Measurements from ENCODE around the gene MTRF1. TPM values are rescaled to one million over a fixed set of nuclear protein-coding genes. Genes with fewer than 3 reads are reported as not detected.
"Not testable (repeated sequence)": the region's sequence is repeated elsewhere in the genome, so short reads cannot be mapped to it uniquely, and the experiment has no call there.

Gene MTRF1
- total RNA-seq, 2 donors from 2014 or later, result 25.8 to 39.1 TPM

DNA sequence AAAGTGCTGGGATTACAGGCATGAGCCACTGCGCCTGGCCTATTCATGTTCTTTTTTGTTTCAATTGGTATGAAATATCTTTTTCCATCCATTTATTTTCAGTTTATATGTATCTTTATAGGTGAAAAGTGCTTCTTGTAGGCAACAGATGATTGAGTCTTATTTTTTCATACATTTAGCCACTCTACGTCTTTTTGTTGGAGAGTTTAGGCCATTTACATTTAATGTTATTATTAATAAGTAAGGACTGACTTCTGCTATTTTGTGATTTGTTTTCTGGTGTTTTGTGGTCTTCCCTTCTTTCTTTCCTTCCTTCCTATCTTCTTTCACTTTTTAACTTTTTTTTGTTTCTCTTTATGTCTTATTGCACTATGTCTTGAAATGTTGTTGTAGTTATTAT lies 52.3 kb downstream of the MTRF1 start:
- H3K27ac Mint-ChIP-seq, result no peak overlapping the region
- ATAC-seq (no peak), DNase-seq (ENCODE audit: low spot score in 2 of 2) (no peak)
- H3K9me3 Mint-ChIP-seq, result peaks cover 7 to 18% of the 10 kb centered on the region in 2 donors
- peaks cover 10 to 27% of the 10 kb centered on the region in 2 donors for H3K36me3 Mint-ChIP-seq

DNA sequence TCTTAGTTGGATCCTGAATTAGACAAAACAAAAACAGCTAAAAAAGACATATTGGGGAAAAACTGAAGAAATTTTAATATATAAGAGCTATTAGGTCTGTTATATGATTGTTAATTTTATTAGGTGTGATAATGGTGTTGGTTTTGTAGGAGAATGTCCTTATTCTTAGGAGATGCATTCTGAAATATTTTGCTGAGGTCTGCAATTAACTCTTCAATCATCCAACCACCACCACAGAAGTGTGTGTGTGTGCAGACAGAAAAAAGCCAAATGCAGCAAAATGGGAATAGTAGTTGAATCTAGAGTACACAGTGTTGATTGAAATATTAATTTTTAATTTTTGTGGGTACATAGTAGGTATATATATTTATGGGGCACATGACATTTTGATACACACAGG lies 56.9 kb downstream of the MTRF1 start:
- H3K9me3 Mint-ChIP-seq, result peaks cover 4 to 11% of the 10 kb centered on the region in 2 donors
- ATAC-seq, result no peak
- peaks cover 0 to 12% of the 10 kb centered on the region in 2 donors for H3K36me3 Mint-ChIP-seq
- H3K27ac Mint-ChIP-seq, result no peak overlapping the region
- DNase-seq (ENCODE audit: low spot score in 2 of 2), result no peak

DNA sequence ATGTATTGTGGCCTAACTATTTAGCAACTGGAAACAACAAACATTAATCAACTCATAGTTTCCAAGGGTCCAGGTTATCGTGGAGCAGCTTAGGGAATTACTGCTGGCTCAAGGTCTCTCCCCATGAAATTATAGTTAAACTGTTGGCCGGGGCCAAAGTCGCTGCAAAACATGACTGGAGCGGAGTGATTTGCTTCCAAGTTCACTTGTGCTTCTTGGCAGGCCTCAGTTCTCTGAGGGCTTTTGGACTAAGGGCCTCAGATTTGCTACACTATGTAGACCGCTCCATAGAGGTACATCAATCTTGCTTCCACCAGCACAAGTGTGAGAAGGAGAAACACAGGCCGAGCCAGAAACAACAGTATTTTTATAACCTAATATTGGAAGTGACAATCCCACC lies 59.6 kb downstream of the MTRF1 start:
- DNase-seq (ENCODE audit: low spot score in 2 of 2) (no peak), ATAC-seq (no peak)
- no peak overlapping the region for H3K27ac Mint-ChIP-seq
- no peaks in the 10 kb centered on the region for H3K9me3 Mint-ChIP-seq
- no peaks in the 10 kb centered on the region for H3K36me3 Mint-ChIP-seq

DNA sequence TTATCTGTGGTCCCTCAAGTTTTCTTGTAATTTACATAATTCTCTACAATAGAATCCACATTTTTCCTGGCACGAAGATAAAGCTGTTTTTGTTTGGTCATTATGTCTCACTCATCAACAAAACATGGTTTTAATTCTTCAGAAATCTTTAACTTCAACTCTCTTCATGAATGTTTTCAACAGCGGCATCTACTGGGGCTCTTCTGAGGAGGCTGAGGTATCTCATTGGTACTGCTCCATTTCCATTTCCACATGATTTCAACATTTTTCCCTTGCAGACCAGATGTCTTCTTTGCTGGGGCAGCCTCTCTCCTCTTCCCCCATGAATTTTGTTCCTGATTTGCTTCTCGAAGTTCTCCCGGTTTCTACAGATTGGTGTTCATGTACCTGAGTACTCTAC lies 63.2 kb downstream of the MTRF1 start:
- H3K27ac Mint-ChIP-seq, result no peak overlapping the region
- H3K36me3 Mint-ChIP-seq, result no peaks in the 10 kb centered on the region
- H3K9me3 Mint-ChIP-seq, result no peaks in the 10 kb centered on the region
- ATAC-seq (no peak), DNase-seq (ENCODE audit: low spot score in 2 of 2) (no peak)

DNA sequence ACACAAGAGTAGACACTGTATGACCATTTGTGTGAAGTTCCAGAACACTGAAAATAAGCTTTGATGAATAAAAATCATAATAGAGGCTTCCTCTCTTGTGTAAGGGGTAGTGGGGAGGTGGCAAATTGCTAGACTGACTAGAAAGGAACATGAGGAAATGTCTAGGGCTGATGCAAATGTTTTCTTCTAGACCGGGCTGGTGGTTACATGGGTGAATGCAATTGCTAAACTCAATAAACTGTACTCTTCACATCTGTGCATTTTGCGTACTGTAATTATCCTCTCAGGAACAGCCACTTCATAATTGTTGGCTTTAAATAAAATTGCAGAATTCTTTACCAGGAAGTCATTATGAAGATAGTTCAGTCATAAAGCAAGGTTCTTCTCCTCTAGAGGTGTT lies 63.9 kb downstream of the MTRF1 start:
- Mint-ChIP-seq H3K9me3 (no peaks in the 10 kb centered on the region), H3K36me3 (no peaks in the 10 kb centered on the region), H3K27ac (no peak overlapping the region)
- DNase-seq (ENCODE audit: low spot score in 2 of 2), result no peak
- no peak for ATAC-seq

DNA sequence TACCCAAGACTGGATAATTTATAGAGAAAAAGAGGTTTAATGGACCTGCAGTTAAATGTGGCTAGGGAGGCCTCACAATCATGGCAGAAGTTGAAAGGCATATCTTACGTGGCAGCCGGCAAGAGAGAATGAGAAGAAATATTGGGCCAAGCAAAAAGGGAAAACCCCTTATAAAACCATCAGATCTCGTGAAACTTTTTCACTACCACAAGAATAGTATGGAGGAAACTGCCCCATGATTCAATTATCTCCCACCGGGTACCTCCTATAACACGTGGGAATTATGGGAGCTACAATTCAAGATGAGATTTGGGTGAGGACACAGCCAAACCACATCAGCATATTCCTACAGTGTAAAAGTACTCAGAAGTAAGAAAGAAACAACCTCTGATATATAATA lies 64.3 kb downstream of the MTRF1 start:
- ATAC-seq, result no peak
- Mint-ChIP-seq H3K27ac (no peak overlapping the region), H3K36me3 (peaks cover 3% of the 10 kb centered on the region in 2 donors), H3K9me3 (no peaks in the 10 kb centered on the region)
- DNase-seq (ENCODE audit: low spot score in 2 of 2), result no peak

DNA sequence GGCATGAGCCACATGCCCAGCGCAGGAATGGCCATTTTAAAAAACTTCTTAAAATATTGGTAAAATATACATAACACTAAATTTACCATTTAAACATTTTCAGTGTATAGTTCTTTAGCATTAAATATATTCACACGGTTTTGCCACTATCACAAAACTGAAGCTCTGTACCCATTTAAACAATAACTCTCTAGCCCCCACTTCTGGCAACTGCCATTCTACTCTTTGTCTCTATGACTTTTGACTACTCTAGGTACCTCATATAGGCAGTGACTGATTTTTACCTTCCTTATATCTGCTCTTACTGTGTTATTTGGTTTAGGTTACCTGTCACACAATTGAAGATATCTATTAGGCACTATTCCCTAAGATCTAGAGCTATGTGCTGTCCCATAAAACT lies 66.8 kb downstream of the MTRF1 start:
- Mint-ChIP-seq H3K9me3 (peaks cover 0 to 7% of the 10 kb centered on the region in 2 donors), H3K36me3 (peaks cover 7 to 22% of the 10 kb centered on the region in 2 donors), H3K27ac (no peak overlapping the region)
- DNase-seq (ENCODE audit: low spot score in 2 of 2), result no peak
- no peak for ATAC-seq

DNA sequence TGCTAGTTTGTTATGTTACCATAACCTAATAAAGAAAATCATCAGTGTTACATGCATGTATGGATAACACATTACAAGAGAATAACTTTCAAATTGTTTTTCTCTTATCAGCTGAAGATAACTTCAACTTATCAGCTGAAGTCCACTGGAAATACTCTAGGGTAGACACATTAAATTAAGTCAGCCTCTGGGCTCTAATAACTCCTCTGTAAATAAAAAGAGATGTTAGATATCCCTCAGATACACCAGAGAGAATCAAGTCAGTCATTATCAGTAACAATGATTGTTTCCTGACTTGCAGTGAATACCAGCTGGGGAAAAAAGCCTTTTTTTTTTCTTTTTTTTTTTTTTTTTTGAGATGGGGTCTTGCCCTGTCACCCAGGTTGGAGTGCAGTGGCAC lies 67.4 kb downstream of the MTRF1 start:
- no peak for DNase-seq (ENCODE audit: low spot score in 2 of 2)
- no peak for ATAC-seq
- H3K9me3 Mint-ChIP-seq, result peaks cover 0 to 7% of the 10 kb centered on the region in 2 donors
- peaks cover 7 to 23% of the 10 kb centered on the region in 2 donors for H3K36me3 Mint-ChIP-seq
- no peak overlapping the region for H3K27ac Mint-ChIP-seq

DNA sequence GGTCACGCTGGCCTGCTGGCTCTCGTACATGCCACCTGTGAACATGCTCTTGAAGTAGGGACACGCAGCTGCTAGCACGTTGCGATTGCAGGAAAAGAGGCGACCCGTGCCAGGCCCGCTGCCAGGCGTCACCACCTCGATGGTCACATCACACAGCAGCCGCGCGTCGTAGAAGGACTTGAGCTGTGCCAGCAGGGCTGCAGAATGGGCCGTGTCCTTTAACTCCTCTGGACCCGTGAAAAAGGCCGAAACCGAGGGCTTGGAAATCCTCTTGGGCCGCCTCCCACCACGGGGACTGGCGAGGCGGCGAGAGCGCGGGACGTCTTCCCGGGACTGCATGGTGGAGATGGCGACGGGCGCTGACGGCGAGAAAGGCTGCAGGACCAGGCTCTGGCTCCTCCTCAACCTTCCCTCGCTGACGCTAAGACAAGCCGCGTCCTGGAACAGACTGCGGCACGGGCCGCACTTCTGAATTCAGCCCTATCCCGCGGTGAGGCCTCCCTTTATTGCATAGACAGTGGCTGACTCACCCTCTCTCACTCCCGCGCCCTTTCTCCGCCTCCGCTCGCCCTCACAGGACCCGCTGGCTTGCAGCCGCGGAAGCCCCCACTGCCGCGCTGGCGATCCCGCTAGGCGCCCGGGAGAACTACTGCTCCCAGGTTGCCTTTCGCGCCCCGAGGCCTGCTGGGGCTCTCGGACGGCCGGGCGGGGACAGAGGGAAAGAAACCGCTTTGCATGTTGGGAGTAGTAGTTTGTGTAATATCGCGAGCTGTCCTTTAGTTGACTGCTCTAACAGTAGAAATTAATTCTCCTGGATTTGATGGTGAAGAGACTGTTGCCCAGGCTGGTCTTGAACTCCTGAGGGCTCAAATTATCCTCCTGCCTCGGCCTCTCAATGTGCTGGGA lies 69.2 kb downstream of the MTRF1 start, which contains the start of gene KBTBD7:
Gene KBTBD7, minus strand, starts transcription at position 651 of the 906 bp plus-strand sequence. Its CDS starts 312 bp downstream, at position 339.
- Mint-ChIP-seq H3K36me3 (peaks cover 20 to 40% of the 10 kb centered on the region in 2 donors), H3K27ac (peak within 1 kb of the TSS; percentile 78 to 97), H3K9me3 (peaks cover 0 to 7% of the 10 kb centered on the region in 2 donors)
- ATAC-seq, result peak; percentile 94 to 96
- DNase-seq (ENCODE audit: low spot score in 2 of 2), result peak; percentile 91 to 94

DNA sequence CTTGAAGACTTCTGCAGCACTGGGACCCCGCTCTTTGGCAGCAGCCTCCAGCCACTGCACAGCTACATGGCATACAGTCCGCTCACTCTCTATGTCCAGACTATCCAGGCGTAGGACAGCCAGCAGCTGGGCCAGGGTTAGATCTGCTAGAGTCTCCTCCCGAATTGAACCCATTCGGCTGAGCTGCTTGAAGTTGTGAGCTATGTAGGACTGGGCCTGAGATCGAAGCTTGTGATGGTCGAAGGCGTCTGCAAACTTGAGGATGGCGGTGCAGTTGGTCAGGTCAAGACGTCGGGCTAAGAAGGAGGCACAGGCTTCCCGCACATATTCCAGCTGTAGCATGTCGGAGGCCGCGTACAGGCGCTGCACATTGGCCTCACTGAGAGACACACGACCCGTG lies 69.9 kb downstream of the MTRF1 start:
- peak overlapping the region; percentile 78 to 97 for H3K27ac Mint-ChIP-seq
- no peak for ATAC-seq
- H3K36me3 Mint-ChIP-seq, result peaks cover 22 to 42% of the 10 kb centered on the region in 2 donors
- peaks cover 0 to 7% of the 10 kb centered on the region in 2 donors for H3K9me3 Mint-ChIP-seq
- DNase-seq (ENCODE audit: low spot score in 2 of 2), result no peak

DNA sequence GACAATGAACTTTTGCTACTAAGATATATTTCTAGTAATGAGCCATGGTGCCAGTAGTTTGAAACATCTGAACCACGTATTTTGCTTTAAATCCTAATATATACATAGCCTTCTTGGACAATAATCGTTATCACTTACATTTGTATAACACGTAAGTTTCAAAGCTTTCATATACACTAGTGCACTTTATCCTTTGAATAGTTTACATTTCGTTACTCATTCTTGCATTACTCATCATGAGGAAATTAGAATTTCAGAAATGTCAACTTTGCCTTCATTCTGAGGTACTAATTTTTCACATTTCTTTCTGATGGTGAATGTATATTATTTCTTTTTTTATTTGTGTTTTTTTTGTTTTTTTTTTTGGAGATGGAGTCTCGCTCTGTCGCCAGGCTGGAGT lies 74.8 kb downstream of the MTRF1 start:
- no peak for DNase-seq (ENCODE audit: low spot score in 2 of 2)
- ATAC-seq, result no peak

DNA sequence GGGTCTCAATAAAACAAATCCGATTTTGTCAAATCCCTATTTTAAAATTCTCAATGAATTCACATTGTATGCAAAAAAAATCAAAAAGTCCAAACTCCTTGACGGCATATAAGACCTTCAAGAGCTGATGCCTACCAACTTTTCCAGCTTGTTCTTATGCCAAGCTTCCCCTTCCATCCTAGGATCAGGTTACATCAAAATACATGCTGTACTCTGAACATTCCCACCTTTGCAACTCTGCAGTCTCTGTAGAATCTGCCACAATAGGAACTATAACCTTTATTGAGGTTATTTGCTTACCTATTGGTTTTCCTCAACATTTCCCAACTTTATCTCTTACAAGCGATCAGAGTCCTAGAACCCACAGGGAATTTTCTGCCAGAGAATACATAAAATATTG lies 76.9 kb downstream of the MTRF1 start:
- ATAC-seq, result no peak
- Mint-ChIP-seq H3K36me3 (peaks cover 15 to 20% of the 10 kb centered on the region in 2 donors), H3K9me3 (no peaks in the 10 kb centered on the region), H3K27ac (no peak overlapping the region)
- DNase-seq (ENCODE audit: low spot score in 2 of 2), result no peak

More for the DNA sequence above, 74.8 kb downstream of the MTRF1 start:
- Mint-ChIP-seq H3K9me3 (peaks cover 0 to 7% of the 10 kb centered on the region in 2 donors), H3K27ac (no peak overlapping the region), H3K36me3 (peaks cover 15 to 33% of the 10 kb centered on the region in 2 donors)

DNA sequence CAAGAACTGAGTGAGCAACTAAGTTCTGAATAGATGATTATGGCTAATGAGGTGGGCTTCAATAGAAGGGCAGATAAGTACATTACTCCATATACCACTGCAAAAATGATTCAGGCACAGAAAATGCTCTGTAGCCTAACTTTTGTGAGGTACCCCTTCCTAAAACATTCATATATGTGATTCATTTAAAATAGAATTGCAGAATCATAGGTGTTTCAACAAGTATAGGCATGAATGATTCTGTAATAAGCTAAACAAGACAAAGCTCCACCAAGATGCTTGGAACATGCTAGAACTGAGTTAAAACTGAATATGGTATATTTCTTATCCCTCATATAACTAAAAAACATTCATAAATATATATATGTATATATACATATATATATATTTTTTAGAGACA lies 81.1 kb downstream of the MTRF1 start:
- Mint-ChIP-seq H3K36me3 (no peaks in the 10 kb centered on the region), H3K9me3 (peaks cover 0 to 5% of the 10 kb centered on the region in 2 donors), H3K27ac (no peak overlapping the region)
- ATAC-seq (no peak), DNase-seq (ENCODE audit: low spot score in 2 of 2) (no peak)

DNA sequence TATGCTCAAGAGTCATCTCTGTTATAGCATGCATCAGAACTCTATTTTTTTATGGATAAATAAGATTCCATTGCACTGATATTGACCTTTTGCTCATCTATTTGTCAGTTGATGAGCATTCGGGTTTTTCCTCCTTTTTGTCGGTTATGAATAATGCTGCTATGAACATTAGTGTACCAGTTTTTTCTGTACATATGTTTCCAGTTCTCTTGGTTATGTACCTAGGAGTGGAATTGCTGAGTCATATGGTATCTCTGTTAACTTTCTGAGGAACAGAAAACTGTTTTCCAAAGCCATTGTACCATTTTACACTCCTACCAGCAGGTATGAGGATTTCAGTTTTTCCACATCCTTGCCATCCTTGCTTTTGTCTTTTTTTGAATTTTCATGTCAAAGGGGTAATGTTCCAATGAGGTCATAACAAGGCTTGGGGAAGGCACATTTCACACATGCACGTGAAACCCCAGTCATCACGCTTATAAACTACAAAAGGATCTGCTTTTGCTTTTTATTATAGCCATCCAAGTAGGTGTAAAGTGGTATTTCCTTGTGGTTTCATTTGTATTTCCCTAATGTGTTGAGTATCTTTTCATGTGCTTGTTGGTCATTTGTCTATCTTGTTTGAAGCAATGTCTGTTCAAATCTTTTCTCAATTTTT lies 83.7 kb downstream of the MTRF1 start:
- no peak for DNase-seq (ENCODE audit: low spot score in 2 of 2)
- Mint-ChIP-seq H3K36me3 (peaks cover 14 to 24% of the 10 kb centered on the region in 2 donors), H3K9me3 (peaks cover 13 to 14% of the 10 kb centered on the region in 2 donors), H3K27ac (peak overlapping the region; percentile 10 to 88)
- peak; percentile 67 to 81 for ATAC-seq

DNA sequence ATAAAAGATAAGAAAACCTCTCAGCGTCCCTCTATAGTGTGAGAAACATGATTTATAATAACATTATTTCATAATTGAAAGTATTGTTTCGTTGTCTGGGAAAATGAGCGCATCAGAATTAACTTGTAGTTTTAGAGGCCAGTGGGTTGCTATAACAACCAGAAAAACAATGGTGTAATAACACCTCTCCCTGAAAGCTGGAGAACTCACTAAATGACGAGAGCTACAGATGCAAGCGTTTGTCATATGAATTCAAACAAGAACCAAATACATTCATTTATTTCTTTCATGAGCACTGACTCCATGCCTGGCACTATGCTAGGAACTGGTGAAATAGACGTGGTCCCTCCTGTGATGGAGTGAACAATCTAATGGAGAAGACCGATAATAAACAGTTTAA lies 85.3 kb downstream of the MTRF1 start:
- no peak for DNase-seq (ENCODE audit: low spot score in 2 of 2)
- Mint-ChIP-seq H3K36me3 (peaks cover 16 to 30% of the 10 kb centered on the region in 2 donors), H3K9me3 (peaks cover 14 to 16% of the 10 kb centered on the region in 2 donors), H3K27ac (no peak overlapping the region)
- ATAC-seq, result peak; percentile 18 to 67

DNA sequence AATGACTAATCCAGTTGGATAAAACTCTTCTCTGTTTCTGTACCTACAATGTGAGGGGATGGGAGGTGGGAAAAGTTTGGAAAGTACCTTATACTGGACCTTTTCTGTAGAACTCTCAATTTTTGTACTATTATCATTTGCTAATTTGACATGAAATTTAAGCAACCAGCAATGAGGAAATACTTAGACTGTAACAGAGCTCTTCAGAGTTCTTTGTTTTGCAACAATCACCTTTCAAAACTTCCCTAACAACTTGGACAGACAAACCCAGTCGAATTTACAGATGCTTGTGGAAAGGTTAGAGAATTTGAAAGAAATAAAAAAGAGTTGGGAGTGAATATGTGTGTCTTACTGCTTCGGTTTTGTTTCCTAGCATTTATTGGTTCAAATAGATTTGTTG lies 85.8 kb downstream of the MTRF1 start:
- no peak for ATAC-seq
- Mint-ChIP-seq H3K27ac (peak overlapping the region in 1 of 2 donors; percentile 36), H3K9me3 (peaks cover 14 to 16% of the 10 kb centered on the region in 2 donors), H3K36me3 (peaks cover 16 to 30% of the 10 kb centered on the region in 2 donors)
- no peak for DNase-seq (ENCODE audit: low spot score in 2 of 2)

DNA sequence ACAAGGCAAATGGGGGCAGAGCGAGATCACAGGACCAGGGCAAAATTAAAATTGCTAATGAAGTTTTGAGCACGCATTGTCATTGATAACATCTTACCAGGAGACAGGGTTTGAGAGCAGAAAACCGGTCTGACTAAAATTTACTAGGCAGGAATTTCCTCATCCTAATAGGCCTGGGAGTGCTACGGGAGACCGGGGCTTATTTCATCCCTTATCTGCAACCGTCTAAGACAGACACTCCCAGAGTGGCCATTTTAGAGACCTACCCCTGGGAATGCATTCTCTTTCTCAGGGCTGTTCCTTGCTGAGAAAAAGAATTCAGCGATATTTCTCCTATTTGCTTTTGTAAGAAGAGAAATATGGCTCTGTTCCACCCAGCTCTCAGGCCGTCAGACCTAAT lies 87.8 kb downstream of the MTRF1 start:
- ATAC-seq; DNase-seq (ENCODE audit: low spot score in 2 of 2); H3K27ac Mint-ChIP-seq: not testable (repeated sequence)
- H3K9me3 Mint-ChIP-seq, result peaks cover 14 to 16% of the 10 kb centered on the region in 2 donors
- H3K36me3 Mint-ChIP-seq, result peaks cover 16 to 30% of the 10 kb centered on the region in 2 donors

Measured in activated naive CD4-positive, alpha-beta T cell treated with anti-CD3 and anti-CD28 coated beads, Interleukin-2, amount 50 U/mL, for 72 hours (primary cell).